GM12873 (cell line): ENCODE data around the gene MTOR.

Source experiments
- TF ChIP-seq, protein P1 (sequence below): IDR thresholded peaks from 2 replicates; pipeline ENCODE4 v1.5.1; 2012; ENCODE audit warnings: low read depth, mild to moderate bottlenecking, moderate library complexity, low read length, control low read depth; ENCODE audit not compliant: insufficient read depth; ENCODE audit errors: missing control alignments

MTOR gene

DNA sequence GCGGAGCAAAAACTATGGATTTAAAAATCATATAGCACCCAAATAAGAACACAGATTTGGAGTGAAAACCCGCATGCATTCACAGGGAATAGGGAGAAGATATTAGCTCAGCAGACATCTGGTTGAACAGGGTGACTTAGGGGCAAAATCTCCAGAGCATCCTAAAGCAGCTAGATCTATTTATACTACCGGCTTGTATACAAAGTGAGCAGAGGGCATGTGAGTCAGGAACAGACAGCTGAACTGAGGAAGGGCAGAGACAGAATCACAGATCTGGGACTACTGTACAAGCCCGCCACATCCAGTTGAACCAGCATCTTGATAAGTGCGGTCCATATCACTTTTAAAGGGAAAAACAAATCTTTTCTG, 127.5 kb downstream of the MTOR start:
- TF ChIP-seq, protein P1, sequence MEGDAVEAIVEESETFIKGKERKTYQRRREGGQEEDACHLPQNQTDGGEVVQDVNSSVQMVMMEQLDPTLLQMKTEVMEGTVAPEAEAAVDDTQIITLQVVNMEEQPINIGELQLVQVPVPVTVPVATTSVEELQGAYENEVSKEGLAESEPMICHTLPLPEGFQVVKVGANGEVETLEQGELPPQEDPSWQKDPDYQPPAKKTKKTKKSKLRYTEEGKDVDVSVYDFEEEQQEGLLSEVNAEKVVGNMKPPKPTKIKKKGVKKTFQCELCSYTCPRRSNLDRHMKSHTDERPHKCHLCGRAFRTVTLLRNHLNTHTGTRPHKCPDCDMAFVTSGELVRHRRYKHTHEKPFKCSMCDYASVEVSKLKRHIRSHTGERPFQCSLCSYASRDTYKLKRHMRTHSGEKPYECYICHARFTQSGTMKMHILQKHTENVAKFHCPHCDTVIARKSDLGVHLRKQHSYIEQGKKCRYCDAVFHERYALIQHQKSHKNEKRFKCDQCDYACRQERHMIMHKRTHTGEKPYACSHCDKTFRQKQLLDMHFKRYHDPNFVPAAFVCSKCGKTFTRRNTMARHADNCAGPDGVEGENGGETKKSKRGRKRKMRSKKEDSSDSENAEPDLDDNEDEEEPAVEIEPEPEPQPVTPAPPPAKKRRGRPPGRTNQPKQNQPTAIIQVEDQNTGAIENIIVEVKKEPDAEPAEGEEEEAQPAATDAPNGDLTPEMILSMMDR = no peak

DNA sequence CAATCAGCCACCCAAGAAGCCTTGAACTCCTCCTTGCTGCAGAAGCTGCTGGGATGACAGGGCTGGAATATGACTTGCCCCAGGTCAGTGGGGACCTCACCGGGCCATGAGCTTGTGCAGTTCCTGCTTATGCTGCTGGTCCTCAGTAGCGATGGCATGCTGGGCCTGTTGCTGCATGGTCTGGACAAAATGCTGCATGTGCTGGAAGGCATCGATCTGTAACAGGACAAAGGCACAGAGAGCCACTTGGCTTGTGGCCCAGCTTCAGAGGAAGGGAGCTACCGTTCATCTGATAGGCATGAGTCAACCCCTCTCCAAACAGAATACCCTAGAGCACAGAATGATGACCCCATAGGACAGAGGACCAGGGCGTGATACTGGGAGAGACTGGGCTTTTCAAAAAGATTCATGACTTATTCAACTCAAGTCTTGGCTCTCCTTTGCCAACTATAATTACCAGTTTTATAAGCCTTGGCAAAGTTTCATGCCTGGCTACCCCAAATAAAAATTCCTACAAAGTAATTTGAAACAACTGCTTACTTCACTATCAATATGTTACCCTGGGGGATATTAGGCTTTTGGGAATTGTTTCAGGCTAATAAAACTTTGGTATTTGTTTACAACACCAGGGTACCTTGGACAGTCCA, 128.0 kb downstream of the MTOR start:
- TF ChIP-seq, protein P1 = no peak

DNA sequence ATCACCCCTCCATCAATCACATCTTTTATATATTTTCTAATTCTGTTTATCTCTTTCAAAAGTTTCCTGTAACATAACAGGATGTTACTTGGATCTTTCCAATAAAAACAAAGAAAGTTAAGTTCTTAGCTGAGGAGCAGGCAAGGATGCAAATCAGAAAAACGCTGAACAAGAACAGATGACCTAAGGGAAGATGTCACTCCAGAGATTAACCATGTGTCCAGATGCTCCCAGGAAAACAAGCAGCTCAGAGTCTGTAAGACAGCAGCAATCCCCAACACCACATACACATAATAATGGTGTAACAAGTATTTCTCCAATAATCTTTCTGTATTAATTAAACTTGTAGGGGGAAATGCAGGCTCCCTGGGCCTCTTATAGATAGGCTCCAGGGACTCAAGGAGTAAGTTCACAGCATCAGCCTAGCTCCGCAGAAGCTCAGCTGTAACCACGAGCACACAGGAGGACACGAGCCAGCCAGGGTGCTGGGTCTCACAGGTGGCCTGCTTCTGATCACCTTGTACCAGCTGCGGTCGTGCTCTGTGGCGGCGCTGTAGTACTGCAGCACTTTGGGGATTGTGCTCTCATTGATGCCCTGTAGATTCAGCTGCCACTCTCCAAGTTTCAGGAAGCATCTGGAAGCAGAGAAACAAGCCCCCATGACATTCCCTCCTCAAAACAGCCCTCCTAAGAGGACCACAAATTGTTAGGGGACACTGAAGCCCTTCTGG, 129.6 kb downstream of the MTOR start:
- TF ChIP-seq, protein P1 = no peak

DNA sequence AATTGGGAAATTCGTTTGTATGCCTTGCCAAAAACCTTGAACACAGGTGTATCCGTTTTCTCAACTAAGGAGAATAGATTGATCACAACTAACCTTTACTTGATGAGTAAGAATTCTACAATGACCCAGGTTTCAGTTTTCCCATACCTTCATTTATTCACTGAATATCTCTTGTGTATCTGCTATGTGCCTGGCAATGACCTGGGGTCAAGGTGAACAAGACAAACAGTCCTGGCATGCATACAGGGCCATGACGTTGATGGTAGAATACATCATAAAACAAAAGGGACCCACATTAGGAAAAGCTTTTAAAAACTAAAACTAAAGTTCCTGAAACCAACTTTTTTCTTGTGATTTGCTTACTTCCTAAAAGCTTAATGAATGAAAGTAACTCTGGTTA, 130.5 kb downstream of the MTOR start:
- TF ChIP-seq, protein P1 = no peak

DNA sequence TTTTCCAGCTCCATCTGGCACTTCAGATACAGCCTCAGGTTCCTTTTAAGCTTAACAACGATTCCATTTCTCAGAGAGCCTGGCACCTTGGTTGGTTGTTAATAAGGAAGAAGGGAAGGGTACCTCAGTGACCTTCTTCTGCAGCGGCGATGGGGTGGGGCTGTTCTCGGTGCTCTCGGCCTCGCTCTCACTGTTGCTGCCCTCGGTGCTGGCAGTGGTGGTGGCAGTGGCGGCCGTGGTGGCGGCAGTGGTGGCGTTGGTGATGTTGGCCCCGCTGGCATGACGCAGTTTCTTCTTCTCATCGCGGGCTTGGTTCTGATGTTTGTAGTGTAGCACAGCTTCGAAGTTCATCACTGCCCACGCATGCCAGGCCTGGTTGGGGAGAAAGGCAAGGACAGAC, 131.9 kb downstream of the MTOR start:
- TF ChIP-seq, protein P1 = no peak

DNA sequence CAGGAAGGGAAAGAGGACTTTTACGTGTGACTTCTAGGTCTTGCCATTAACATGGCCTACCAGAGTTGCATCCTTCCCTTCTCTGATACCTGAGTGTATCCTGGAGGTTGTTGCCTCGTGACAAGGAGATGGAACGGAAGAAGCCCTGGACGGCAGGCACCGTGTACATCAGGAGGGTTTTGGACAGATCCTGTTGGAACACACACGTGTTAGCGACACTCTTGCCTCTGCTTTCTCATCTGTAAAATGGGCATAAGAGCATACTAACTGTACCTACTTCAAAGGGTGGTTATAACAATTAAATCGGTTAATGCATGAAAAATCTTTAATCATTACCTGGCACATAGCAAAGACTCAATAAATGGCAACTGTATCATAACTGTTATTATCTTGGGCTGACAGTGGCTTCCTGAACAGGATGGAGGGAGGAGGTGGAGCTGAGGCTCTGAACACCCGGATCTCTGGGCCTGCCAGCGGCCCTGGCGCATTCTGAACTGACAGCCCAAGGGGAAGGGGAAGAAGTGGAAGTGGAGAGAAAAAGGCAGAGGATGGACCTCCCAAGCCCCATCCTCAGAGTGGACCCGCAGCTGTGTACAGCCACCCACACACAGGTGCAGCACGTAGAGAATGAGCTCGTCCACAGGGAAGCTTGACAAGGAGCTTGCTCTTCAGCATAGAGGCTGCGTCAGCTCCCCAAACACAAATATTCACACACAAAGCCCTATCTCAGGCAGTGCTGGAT, 132.5 kb downstream of the MTOR start:
- TF ChIP-seq, protein P1 = no peak

DNA sequence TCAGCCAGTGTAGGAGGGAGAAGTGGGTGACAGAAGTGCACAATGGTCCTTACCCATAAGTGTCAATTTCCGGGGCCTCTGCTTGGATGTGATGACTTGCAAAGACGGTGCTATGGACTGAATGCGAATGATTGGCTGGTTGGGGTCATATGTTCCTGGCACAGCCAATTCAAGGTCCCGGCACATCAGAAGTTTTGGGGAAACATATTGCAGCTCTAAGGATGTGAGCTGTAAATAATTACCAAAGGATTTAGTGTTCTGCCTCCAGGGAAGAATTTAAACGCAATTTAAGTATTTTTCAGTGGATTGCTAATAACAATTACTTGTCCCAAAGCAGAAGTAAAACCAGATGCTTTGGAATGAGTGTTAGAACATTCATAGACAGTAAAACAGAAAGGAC, 135.8 kb downstream of the MTOR start:
- TF ChIP-seq, protein P1 = no peak
